Amygdala (tissue), 56 donors: ENCODE results near the gene ABI3BP.
"Not testable (repeated sequence)": the region's sequence is repeated elsewhere in the genome, so short reads cannot be mapped to it uniquely, and the experiment has no call there.

ENCODE experiments used
- DNase-seq, 56 donors: peaks; one replicate each; lab custom pipeline; 2025; lab: John Stamatoyannopoulos, UW

ABI3BP gene, protein sequence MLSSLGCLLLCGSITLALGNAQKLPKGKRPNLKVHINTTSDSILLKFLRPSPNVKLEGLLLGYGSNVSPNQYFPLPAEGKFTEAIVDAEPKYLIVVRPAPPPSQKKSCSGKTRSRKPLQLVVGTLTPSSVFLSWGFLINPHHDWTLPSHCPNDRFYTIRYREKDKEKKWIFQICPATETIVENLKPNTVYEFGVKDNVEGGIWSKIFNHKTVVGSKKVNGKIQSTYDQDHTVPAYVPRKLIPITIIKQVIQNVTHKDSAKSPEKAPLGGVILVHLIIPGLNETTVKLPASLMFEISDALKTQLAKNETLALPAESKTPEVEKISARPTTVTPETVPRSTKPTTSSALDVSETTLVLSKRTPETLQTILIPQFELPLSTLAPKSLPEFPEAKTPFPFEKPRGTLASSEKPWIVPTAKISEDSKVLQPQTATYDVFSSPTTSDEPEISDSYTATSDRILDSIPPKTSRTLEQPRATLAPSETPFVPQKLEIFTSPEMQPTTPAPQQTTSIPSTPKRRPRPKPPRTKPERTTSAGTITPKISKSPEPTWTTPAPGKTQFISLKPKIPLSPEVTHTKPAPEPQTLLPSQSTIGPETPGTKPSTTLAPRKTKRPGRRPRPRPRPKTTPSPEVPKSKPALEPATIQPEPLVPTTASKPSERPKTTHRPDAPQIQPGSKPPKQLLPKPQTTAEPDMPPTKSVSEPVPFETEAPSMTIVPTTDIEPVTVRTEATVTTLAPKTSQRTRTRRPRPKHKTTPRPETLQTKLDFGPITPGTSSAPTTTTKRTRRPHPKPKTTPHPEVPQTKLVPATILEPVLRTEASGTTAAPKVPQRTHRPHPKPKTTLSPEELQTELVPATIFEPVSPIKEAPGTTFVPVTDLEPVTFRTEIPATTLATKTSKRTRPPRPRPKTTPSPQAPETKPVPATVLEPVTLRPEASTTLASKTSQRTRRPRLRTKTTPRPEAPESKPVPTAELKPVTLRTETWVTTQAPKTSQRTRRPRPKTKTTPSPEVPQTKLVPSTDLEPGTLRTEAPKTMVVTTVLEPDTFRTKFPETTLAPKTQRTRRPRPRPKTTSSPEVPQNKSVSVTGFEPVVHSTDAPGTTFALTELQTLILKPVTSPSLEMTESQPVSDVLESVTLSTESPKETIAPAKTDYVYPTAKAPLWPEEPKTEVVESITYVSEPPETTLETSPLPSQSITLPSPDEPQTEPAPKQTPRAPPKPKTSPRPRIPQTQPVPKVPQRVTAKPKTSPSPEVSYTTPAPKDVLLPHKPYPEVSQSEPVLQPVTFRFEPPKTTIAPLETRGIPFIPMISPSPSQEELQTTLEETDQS (N-terminal part only)

GRCh38 chr3:100993309-100993708, at the start of gene ABI3BP:
TSS of gene ABI3BP (minus strand) at chr3:100993421. CDS start at chr3:100993384, 37 bp downstream.
- peak in 22 of 56 donors; percentile 1 to 39 (median 13) for DNase-seq

GRCh38 chr3:101039285-101039684, 46.1 kb upstream of the ABI3BP start:
- DNase-seq, result no peak

DNA sequence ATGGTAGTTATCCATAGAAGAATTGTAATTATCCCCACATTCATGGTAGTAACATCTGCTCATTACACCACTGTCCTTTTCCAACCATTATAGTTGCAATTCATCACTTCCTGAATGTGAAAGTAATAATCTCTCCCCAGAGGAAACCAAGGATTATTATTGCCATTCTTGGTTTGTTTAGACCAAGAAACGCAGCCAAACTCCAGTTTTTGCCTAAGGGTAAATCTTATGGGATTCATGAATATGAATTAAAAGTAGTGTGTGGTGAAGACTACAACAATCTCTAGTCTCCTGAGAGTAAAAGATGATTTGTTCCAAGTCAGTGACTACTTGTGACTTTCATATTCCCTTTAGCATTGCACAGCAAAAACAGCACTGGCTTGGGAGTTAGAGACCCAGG, 45.7 kb upstream of the ABI3BP start:
- no peak for DNase-seq

DNA sequence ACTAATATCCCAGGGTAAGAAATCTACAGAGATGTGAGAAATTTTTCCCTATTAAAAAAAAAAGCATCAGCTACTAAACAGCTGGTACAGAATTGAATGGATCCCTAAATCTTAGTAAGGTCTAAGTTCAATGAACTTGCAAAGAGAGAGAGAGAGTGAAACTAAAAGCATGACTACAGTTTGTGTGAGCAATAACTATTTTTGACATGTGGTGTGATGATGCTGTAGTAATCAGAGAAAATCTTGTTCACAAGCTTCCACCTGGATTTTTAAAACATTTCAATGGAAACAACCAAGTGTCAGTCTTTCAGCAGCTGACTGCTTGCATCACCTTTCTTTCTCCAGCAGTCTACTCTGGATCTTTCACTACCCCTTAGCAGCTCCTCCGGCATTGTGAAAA, 45.2 kb upstream of the ABI3BP start:
- DNase-seq, result no peak

DNA sequence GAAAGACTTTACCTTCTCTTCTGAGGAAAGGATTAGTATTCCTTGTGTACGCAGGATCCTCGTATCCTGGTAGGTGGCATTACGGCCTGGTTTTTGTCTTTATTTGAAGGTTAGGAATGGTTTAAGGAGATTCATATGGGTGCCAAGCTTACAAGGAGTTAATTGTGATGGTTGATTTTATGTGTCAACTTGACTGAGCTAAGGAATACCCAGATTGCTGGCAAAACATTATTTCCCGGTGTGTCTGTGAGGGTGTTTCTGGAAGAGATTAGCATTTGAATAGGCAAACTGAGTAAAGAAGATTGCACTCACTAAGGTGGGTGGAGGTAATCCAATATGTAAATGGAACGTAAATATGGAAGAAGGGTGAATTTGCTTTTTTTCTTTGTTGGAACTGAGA, 44.4 kb upstream of the ABI3BP start:
- no peak for DNase-seq

DNA sequence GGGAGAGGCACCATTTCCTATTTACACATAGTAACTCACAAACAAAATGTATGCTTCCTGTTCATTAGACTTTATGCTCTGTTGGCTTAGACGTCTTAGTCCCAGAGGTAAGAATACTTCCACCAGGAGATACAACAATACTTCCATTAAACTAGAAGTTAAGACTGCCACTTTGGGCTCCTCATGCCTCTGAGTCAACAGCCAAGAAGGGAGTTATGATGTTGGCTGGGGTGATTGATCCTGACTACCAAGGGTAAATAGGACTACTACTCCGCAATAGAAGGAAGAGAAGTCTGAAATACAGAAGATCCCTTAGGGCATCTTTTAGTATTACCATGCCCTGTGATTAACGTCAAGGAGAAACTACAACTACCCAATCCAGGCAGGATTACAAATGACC, 43.5 kb upstream of the ABI3BP start:
- DNase-seq, result no peak

DNA sequence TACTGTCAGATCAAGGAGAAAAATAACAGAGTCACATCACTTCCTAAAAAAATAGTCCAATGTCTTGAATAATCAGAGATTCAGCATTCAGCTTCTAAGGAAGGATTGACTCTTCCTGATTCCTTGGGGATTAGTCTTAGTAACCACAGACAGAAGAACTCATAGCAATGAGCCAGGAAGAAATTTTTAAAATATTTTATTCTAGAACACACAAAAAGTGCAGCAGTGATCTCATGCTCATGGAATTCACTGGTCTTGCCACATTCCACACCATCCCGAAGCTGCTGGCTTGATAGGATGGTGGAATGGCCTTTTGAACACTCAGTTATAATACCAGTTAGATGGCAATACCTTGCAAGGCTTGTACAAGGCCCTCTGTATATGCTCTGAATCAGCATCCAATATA, 43.0 kb upstream of the ABI3BP start:
- no peak for DNase-seq

GRCh38 chr3:101027286-101027685, 34.1 kb upstream of the ABI3BP start:
- no peak for DNase-seq

- DNase-seq, result no peak
Measured at GRCh38 chr3:101026881-101027280, 33.7 kb upstream of the ABI3BP start.

GRCh38 chr3:101026244-101026643, 33.0 kb upstream of the ABI3BP start:
- no peak for DNase-seq

DNA sequence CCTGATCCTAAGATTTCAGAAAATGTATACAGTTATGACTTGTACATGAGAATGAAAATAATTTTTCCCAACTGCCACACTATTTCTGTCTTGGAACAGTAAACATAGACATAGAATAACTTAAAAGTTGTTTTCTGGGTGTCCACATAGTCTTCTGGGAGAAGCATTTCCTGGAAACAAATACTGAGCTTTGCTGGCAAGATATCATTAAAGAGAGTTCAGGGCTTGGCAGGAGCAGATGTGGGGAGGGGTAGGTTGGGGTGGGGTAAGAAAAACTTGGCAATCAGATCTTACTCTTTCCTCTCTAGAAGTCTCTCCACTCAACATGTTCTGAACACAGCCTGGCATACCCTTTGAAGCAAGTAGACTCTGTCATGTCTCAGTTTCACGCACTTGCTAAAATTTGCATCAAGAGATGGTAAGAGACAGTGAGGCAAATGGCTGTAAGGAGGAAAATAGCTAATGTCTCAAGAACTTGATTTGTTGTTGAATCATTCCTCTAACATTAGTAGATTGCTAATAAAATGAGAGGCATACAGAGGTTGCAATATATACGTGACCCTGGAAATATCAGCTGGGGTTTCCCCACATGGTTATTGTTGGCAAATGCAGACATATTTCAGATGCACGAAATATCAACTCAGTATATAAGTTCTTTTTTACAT, 27.3 kb upstream of the ABI3BP start:
- no peak for DNase-seq

DNA sequence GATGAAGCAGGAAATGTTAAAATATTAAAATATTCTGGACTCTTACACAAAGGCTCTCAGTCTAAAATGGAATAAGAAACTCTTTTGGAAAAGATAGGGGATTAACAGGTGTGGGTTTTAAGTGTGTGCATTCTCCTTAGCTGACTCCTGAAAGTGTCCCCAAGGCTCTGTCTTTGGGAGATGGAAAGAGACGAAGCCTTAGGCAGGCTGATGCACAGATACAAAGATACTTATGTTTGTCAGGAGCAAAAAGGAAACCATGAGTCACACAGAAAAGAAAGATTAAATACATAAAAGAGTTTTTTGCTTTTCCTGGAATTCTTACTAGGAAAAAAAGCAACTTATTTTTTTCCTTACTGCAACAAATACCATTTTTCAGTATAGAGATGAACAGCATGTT, 23.8 kb upstream of the ABI3BP start:
- DNase-seq, result no peak

- not testable (repeated sequence) for DNase-seq
Measured at GRCh38 chr3:101012312-101012711, 19.1 kb upstream of the ABI3BP start.

DNA sequence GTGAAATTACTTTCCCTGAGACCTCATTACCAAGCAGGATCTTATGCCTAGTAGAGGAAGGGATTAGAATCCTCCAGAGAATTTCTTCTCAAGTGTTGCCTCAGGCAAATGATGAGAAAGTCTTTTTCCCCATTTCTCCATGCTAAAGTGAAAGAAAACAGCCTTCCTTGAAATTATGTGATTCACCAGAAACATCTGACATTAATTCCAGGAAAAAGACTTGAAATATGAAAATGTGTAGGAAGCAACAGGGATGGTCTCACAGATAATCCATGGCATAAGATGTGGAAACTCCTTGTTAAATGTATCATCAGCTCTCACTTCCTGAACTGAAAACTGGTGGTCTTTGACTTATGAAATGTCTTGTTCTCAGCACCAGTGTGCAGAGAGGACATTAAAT, 17.9 kb upstream of the ABI3BP start:
- no peak for DNase-seq

DNA sequence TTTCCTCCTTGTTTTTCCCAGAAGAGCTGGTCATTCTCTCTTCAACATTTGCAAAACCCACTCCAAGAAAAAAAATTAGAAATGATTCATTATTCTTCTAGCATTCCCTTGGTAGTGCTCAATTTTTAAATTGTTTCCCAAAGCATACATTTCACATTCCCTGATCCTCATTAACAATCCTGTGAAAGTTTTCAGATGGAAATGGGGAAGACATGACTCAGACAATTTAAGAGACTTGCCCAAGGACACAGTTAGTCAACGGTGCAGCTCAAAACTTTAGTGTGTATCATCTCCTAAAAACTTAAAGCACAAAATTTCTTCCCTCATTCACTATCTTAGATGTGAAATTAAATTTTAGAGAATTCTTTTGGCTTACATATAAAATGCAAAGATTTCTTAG, 17.1 kb upstream of the ABI3BP start:
- DNase-seq, result no peak

GRCh38 chr3:101009386-101009785, 16.2 kb upstream of the ABI3BP start:
- no peak for DNase-seq

GRCh38 chr3:100999160-100999559, 5.9 kb upstream of the ABI3BP start:
- no peak for DNase-seq

DNA sequence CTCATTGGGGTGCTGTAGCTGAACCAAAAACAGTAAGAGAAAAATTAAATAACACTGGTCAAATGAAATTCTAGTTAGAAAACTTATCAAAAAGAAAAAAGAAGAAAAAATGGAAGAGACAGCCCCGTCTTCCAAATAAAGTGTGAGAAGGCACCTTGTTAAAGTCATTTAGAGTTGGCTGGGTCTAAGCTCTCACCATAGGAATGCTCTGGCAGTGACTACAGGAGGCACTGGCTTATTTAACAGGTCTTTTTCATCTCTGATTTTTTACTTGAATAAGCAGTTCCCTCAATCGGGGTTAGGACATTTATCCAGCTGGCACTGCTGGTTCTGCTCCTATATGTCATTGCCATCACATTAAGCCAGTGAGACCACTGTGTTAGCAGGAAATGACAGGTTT, 1.6 kb upstream of the ABI3BP start:
- no peak for DNase-seq

GRCh38 chr3:100994187-100994586, 966 bp upstream of the ABI3BP start:
- no peak for DNase-seq
